ENCODE results near the gene PAX5. TPM values are rescaled to one million over a fixed set of nuclear protein-coding genes. Genes with fewer than 3 reads are reported as not detected.

Gene PAX5
- total RNA-seq, 2 experiments from 2014 or later: 62.5 to 141 TPM

DNA sequence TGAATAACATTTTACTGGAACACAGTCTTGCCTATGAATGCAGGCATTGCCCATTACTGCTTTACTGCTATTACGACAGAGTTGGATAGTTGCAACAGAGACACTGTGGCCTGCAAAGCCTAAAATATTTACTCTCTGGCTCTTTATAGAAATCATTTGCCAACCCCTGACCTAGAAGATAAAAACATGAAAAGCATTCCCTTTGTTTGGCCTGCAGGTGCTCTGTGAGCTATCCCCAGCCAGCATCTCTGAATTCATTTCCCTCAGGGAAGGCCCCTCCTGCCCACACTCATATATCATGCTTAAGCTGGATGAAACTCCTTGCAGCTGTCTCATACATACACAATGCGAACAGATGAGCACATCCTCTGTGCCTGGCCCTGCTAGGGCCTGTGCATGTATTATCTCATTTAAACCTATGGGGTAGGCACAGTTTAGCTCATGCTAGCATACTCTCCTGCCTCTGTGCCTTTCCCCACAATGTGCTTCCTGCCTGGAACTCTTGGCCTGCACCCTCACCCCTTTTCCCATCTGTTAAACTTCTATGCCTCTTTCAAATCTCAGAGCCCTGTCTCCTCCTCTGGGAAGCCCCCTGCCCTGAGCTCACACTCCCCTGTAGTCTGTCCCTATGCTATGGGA lies 193.1 kb downstream of the PAX5 start:
- Histone ChIP-seq H3K4me1 (ENCODE audit: insufficient read depth, low read length, poor library complexity, severe bottlenecking) (no peaks in the 10 kb centered on the region), H3K36me3 (ENCODE audit: insufficient read depth, low read length) (peaks cover 95% of the 10 kb centered on the region), H4K20me1 (ENCODE audit: insufficient read depth, low read length) (no peaks in the 10 kb centered on the region)

DNA sequence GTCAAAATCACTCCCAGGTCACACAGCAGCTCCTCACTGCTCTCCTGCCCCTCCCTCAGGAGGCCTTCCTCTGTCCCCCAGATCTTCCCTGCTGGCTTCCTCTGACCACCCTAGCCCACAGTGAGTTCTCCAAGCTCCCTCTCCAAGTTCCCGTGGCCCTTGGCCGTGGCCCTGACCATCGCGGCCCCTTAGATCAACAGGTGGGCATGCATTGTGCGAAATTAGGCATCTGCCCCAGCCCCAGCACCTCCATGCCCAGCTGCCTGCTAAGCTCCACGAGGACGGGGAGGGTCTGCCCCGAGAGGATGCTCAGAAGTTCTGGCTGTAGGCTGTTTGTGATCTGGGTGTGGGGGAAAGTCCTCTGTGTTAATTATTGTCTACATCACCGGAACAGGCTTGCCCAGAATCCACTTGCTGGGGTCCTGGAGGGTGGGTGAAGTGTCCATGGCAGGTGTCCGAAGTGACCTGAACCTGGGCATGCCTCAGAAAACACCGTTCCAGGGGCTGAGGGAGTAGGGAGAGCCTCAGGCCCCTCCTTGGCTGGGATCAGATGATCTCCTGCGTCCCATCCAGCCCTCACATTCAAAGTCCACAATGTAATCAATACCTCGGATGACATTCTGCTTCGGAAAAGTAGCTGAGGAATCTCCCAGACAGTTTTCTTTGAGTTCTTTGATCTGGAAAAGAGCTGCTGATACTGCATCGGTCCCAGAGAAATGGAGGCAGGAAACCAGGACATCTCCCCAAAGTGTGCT lies 194.8 kb downstream of the PAX5 start:
- Histone ChIP-seq H3K4me2 (ENCODE audit: low read length) (no peak overlapping the region), H3K79me2 (ENCODE audit: insufficient read depth, low read depth, low read length) (no peaks in the 10 kb centered on the region), H3K27ac (ENCODE audit: low read depth, low read length, poor library complexity, severe bottlenecking) (no peak overlapping the region), H3K36me3 (ENCODE audit: insufficient read depth, low read length) (peaks cover 83% of the 10 kb centered on the region), H4K20me1 (ENCODE audit: insufficient read depth, low read length) (no peaks in the 10 kb centered on the region), H3K4me3 (ENCODE audit: low read depth, low read length, poor library complexity, severe bottlenecking) (no peak overlapping the region), H2AFZ (ENCODE audit: low read length) (no peak overlapping the region), H3K9me2 (ENCODE audit: insufficient read depth, low read length) (no peaks in the 10 kb centered on the region), H3K4me1 (ENCODE audit: insufficient read depth, low read length, poor library complexity, severe bottlenecking) (no peaks in the 10 kb centered on the region), H3K9me3 (ENCODE audit: low read length) (no peaks in the 10 kb centered on the region)
- ChIA-PET POLR2A (no interaction called here), CTCF (ENCODE audit: unreplicated experiment) (no interaction called here)
- TF ChIP-seq, protein P1, sequence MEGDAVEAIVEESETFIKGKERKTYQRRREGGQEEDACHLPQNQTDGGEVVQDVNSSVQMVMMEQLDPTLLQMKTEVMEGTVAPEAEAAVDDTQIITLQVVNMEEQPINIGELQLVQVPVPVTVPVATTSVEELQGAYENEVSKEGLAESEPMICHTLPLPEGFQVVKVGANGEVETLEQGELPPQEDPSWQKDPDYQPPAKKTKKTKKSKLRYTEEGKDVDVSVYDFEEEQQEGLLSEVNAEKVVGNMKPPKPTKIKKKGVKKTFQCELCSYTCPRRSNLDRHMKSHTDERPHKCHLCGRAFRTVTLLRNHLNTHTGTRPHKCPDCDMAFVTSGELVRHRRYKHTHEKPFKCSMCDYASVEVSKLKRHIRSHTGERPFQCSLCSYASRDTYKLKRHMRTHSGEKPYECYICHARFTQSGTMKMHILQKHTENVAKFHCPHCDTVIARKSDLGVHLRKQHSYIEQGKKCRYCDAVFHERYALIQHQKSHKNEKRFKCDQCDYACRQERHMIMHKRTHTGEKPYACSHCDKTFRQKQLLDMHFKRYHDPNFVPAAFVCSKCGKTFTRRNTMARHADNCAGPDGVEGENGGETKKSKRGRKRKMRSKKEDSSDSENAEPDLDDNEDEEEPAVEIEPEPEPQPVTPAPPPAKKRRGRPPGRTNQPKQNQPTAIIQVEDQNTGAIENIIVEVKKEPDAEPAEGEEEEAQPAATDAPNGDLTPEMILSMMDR (conservative IDR thresholded peaks at IDR 0.05; ENCODE audit: low read length): no peak
- no peak for TF ChIP-seq EZH2phosphoT487 (IDR thresholded peaks at IDR 0.05; ENCODE audit: borderline replicate concordance, low read depth, low read length)
- BruUV-seq (replicated peaks): no TSS peak
- intact Hi-C loops (cut with micrococcal nuclease; ENCODE audit: unreplicated experiment): no loop called here
- DNase-seq (ENCODE audit: low spot score): no peak

More for the DNA sequence above, 193.1 kb downstream of the PAX5 start:
- no peaks in the 10 kb centered on the region for H3K9me2 ChIP-seq (ENCODE audit: insufficient read depth, low read length)
- H3K4me2 ChIP-seq (ENCODE audit: low read length): no peak overlapping the region
- H3K9me3 ChIP-seq (ENCODE audit: low read length): no peaks in the 10 kb centered on the region
- intact Hi-C loops (cut with micrococcal nuclease; ENCODE audit: unreplicated experiment): no loop called here
- no peaks in the 10 kb centered on the region for H3K79me2 ChIP-seq (ENCODE audit: insufficient read depth, low read depth, low read length)
- H3K4me3 ChIP-seq (ENCODE audit: low read depth, low read length, poor library complexity, severe bottlenecking): no peak overlapping the region
- no TSS peak for BruUV-seq (replicated peaks)
- POLR2A ChIA-PET: no interaction called here
- no peak overlapping the region for H2AFZ ChIP-seq (ENCODE audit: low read length)
- no peak for TF ChIP-seq EZH2phosphoT487 (IDR thresholded peaks at IDR 0.05; ENCODE audit: borderline replicate concordance, low read depth, low read length)
- TF ChIP-seq, protein P1 (conservative IDR thresholded peaks at IDR 0.05; ENCODE audit: low read length): no peak
- DNase-seq (ENCODE audit: low spot score): no peak
- CTCF ChIA-PET (ENCODE audit: unreplicated experiment): interaction anchor here (0.7 kb wide), 1 partner anchor 49 kb away, joined by 3 read pairs; no protein-coding TSS in a partner anchor
- H3K27ac ChIP-seq (ENCODE audit: low read depth, low read length, poor library complexity, severe bottlenecking): no peak overlapping the region
